Skeletal muscle tissue (tissue), 4 donors: ENCODE measurements around the gene CD151. TPM values are rescaled to one million over a fixed set of nuclear protein-coding genes. Genes with fewer than 3 reads are reported as not detected.
A peak's percentile ranks its signal among the peaks of the same experiment; 100 is the strongest.

Experiments
- H3K27ac ChIP-seq: one replicate; pipeline ENCODE4 v1.7.0; 2013; ENCODE audit warnings: mild to moderate bottlenecking, low read depth, low read length, inconsistent platforms
- H3K27me3 ChIP-seq, 3 donors: one replicate each; pipeline ENCODE4 v1.7.0; 2013; ENCODE audit warnings: low read length in 3 of 3; ENCODE audit not compliant: control insufficient read depth in 3 of 3, insufficient read depth in 3 of 3
- H3K36me3 ChIP-seq, 3 donors: one replicate each; pipeline ENCODE4 v1.7.0; 2013; ENCODE audit warnings: low read length in 3 of 3; ENCODE audit not compliant: control insufficient read depth in 3 of 3, insufficient read depth in 3 of 3
- H3K4me1 ChIP-seq, 3 donors: one replicate each; pipeline ENCODE4 v1.7.0; 2013; ENCODE audit warnings: low read length in 3 of 3, mild to moderate bottlenecking in 3 of 3; ENCODE audit not compliant: control insufficient read depth in 3 of 3, insufficient read depth in 3 of 3
- H3K4me3 ChIP-seq, 3 donors: one replicate each; pipeline ENCODE4 v1.7.0; 2013; ENCODE audit warnings: low read length in 3 of 3
- H3K9ac ChIP-seq, 3 donors: one replicate each; pipeline ENCODE4 v1.7.0; 2013; ENCODE audit warnings: low read length in 3 of 3, mild to moderate bottlenecking in 3 of 3, moderate library complexity in 2 of 3, low read depth in 1 of 3
- H3K9me3 ChIP-seq, 3 donors: one replicate each; pipeline ENCODE4 v1.7.0; 2013; ENCODE audit warnings: low read length in 3 of 3; ENCODE audit not compliant: control insufficient read depth in 3 of 3
- total RNA-seq: library from RNA; depleted of rRNA; stranded (reverse); fragments of >200 nt; gene quantifications from one replicate; pipeline ENCODE4 v1.2.3, GENCODE V29; 2014
- donor health status: Osteomylitis.

CD151 gene
- total RNA-seq, 1 donor from 2014 or later, result 94.5 TPM

DNA sequence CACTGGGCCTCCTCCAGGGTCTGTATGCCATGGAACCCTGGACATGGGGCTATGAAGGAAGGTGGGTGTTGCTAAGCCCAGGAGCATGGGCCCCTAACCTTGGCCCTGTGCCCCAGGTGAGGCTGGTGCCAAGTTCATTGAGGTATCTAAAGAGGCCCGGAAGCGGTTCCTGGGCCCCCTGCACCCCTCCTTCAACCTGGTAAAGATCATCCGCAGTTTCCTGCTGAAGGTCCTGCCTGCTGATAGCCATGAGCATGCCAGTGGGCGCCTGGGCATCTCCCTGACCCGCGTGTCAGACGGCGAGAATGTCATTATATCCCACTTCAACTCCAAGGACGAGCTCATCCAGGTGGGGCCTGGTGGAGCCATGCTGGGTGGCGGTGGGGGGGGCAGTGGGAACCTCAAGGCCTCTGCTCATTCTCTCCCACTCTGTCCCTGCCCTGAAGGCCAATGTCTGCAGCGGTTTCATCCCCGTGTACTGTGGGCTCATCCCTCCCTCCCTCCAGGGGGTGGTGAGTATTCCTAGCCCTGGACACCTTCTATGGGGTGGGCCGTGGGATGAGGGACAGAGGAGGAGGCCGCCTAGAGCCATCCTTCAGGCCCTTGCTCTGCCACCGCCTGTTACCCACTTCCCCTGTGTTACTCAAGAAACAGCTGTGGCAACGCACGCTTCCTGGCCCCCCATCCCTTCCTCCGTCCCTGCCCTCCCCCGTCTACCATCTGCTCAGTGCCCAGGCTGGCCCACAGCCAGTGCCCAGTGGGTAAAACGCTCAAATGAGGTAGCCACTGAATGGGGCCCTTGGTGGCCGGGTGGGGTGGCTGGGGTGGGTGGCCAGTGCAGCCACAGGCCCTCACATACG, 11.0 kb upstream of the CD151 start:
- peaks cover 38 to 53% (median 39%) of the 10 kb centered on the region in 3 donors for H3K4me1 ChIP-seq
- peak overlapping the region; percentile 30 to 94 (median 92) for H3K4me3 ChIP-seq
- H3K27ac ChIP-seq, result peak overlapping the region; percentile 95
- H3K9ac ChIP-seq, result peak overlapping the region; percentile 51 to 99 (median 65)
- H3K27me3 ChIP-seq, result peaks cover 0 to 14% (median 5%) of the 10 kb centered on the region in 3 donors
- H3K36me3 ChIP-seq, result peaks cover 12 to 28% (median 23%) of the 10 kb centered on the region in 3 donors
- no peaks in the 10 kb centered on the region for H3K9me3 ChIP-seq

DNA sequence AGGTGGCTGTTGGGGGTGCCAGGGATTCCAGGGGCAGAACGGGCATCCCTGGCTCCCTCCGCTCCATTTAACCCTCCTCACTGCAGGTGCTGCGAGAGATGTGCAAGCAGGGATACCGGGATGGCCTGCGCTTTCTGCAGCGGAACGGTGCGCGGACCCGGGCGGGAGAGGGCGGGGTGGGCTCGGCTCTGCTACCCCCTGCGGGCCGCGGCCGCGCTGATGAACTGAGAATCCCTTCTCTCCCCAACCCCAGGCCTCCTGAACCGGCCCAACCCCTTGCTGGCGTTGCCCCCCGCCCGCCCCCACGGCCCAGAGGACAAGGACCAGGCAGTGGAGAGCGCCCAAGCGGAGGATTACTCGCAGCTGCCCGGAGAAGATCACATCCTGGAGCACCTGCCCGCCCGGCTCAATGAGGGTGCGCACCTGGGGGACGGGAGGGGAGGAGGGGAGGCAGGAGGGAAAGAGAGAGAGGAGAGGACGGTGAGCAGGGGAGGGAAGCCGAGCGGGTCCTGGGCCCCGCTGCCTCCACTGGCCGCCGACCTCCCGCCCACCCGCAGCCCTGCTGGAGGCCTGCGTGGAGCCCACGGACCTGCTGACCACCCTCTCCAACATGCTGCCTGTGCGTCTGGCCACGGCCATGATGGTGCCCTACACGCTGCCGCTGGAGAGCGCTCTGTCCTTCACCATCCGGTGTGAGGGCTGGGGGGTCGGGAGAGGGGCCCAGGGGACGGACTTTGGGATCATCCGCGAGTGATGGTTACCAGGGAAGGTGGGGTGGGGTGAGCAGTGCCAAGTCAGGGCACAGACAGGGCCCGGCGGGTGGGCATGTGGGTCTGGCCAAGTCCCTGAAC, 9.1 kb upstream of the CD151 start:
- peaks cover 12 to 28% (median 23%) of the 10 kb centered on the region in 3 donors for H3K36me3 ChIP-seq
- peaks cover 3 to 31% (median 15%) of the 10 kb centered on the region in 3 donors for H3K27me3 ChIP-seq
- peaks cover 51 to 66% (median 54%) of the 10 kb centered on the region in 3 donors for H3K4me1 ChIP-seq
- no peaks in the 10 kb centered on the region for H3K9me3 ChIP-seq
- H3K4me3 ChIP-seq, result no peak overlapping the region
- H3K27ac ChIP-seq, result no peak overlapping the region
- no peak overlapping the region for H3K9ac ChIP-seq

DNA sequence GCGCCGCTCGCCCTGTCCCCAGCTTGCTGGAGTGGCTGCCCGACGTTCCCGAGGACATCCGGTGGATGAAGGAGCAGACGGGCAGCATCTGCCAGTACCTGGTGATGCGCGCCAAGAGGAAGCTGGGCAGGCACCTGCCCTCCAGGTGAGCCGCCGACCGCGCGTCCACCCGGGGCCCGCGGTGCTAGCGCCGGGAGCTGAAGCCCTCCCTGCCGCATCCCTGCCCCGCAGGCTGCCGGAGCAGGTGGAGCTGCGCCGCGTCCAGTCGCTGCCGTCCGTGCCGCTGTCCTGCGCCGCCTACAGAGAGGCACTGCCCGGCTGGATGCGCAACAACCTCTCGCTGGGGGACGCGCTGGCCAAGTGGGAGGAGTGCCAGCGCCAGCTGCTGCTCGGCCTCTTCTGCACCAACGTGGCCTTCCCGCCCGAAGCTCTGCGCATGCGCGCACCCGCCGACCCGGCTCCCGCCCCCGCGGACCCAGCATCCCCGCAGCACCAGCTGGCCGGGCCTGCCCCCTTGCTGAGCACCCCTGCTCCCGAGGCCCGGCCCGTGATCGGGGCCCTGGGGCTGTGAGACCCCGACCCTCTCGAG, 8.4 kb upstream of the CD151 start:
- Histone ChIP-seq H3K9ac (no peak overlapping the region), H3K4me3 (no peak overlapping the region), H3K27me3 (peaks cover 8 to 38% (median 21%) of the 10 kb centered on the region in 3 donors), H3K4me1 (peaks cover 54 to 69% (median 56%) of the 10 kb centered on the region in 3 donors), H3K27ac (no peak overlapping the region), H3K36me3 (peaks cover 12 to 28% (median 23%) of the 10 kb centered on the region in 3 donors), H3K9me3 (no peaks in the 10 kb centered on the region)

DNA sequence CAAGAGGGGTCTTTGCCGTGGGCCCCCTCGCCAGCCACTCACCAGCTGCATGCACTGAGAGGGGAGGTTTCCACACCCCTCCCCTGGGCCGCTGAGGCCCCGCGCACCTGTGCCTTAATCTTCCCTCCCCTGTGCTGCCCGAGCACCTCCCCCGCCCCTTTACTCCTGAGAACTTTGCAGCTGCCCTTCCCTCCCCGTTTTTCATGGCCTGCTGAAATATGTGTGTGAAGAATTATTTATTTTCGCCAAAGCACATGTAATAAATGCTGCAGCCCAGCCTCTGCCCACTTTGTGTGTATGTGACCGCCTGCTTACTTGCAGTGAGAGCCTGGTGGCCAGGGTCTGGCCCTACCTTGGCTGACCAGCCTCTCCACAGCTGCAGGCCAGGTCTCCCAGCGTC, 7.8 kb upstream of the CD151 start:
- no peak overlapping the region for H3K9ac ChIP-seq
- no peak overlapping the region for H3K4me3 ChIP-seq
- H3K27ac ChIP-seq, result no peak overlapping the region

DNA sequence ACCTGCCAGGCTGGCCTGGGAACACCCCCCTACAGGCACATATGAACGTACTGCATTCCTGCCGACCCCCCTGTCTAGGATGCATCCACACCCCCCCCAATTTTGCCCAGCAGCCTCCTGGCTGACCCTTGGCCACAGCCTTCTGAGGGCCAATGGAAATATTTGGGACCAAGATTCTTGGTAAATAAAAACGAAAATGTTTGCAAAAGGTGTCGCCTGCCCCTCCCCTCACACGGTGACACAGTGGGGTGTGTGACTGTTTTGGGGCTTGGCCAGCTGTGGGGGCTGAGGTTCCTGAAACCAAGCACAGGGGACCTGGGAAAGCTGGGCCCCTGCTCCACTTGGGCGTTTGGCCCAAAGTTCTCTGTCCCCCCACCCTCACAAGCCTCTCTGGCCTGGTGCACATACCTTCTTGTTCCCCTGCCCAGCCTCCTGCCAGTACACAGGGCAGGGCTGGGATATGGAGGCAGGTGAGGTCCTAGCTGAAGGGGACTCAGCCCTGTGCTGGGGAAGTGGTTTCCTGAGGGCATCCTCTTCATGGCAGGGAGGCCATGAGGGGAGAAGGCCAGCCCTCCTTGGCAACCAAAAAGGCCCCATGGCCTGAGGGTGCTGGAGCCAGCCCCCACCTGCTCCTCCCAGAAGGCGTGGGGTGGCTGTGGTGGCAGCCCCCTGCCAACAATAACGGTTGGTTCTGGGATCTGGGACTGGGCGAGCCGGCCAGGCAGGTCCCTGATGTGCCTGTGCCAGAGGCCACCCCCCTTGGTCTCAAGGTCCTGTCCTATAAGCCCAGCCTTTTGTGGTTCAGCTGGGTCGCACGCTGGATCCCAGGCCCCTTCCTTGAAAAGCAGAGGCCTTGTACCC, 7.2 kb upstream of the CD151 start:
- Histone ChIP-seq H3K27me3 (peaks cover 13 to 50% (median 26%) of the 10 kb centered on the region in 3 donors), H3K4me3 (no peak overlapping the region), H3K27ac (no peak overlapping the region), H3K9ac (peak overlapping the region in 1 of 3 donors; percentile 3), H3K4me1 (peaks cover 56 to 75% (median 61%) of the 10 kb centered on the region in 3 donors), H3K36me3 (peaks cover 12 to 28% (median 23%) of the 10 kb centered on the region in 3 donors), H3K9me3 (no peaks in the 10 kb centered on the region)

More for the DNA sequence above, 7.8 kb upstream of the CD151 start:
- H3K4me1 ChIP-seq, result peaks cover 58 to 74% (median 62%) of the 10 kb centered on the region in 3 donors
- peaks cover 12 to 28% (median 23%) of the 10 kb centered on the region in 3 donors for H3K36me3 ChIP-seq
- H3K9me3 ChIP-seq, result no peaks in the 10 kb centered on the region
- H3K27me3 ChIP-seq, result peaks cover 13 to 44% (median 26%) of the 10 kb centered on the region in 3 donors

DNA sequence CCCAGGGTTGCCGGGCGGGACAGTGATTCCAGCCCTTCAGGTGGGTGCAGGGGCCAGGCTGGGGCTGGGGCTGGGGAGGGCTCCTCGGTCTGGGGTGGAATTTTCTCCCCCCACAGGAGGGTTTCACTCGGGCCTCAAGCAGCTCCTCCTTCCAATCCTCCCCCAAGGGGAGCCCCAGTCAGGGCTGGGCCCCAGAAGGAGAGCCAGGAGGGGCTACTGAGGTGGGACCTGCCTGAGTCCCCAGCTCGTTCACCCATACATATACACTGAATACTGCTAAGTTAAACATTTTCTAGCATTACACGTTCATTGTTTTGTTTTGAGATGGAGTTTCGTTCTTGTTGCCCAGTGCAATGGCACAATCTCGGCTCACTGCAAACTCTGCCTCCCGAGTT, 6.5 kb upstream of the CD151 start:
- H3K27ac ChIP-seq, result no peak overlapping the region
- no peak overlapping the region for H3K9ac ChIP-seq
- no peak overlapping the region for H3K4me3 ChIP-seq
- no peaks in the 10 kb centered on the region for H3K9me3 ChIP-seq
- peaks cover 12 to 28% (median 23%) of the 10 kb centered on the region in 3 donors for H3K36me3 ChIP-seq
- H3K4me1 ChIP-seq, result peaks cover 55 to 75% (median 59%) of the 10 kb centered on the region in 3 donors
- peaks cover 13 to 54% (median 26%) of the 10 kb centered on the region in 3 donors for H3K27me3 ChIP-seq

DNA sequence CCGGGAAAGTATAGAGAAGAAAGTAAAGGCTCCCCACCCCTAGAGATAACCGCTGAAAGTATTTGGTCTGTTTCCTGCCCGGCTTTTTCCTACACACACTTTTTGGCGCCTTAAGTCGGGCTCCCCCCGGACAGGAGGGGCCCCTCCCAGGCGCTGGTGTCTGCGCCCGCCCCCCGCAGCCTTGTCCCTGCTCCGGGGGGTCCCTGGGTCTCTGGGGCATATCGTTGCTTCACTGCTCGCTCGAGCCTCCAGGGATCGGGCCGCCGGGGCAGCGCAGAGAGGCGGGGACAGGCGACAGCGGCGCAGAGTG, 6.0 kb upstream of the CD151 start:
- no peaks in the 10 kb centered on the region for H3K9me3 ChIP-seq
- H3K9ac ChIP-seq, result peak overlapping the region in 1 of 3 donors; percentile 62
- peaks cover 12 to 24% (median 23%) of the 10 kb centered on the region in 3 donors for H3K36me3 ChIP-seq
- peak overlapping the region; percentile 7 to 52 (median 49) for H3K4me3 ChIP-seq
- peaks cover 54 to 75% (median 56%) of the 10 kb centered on the region in 3 donors for H3K4me1 ChIP-seq
- H3K27ac ChIP-seq, result no peak overlapping the region
- H3K27me3 ChIP-seq, result peaks cover 13 to 60% (median 26%) of the 10 kb centered on the region in 3 donors

DNA sequence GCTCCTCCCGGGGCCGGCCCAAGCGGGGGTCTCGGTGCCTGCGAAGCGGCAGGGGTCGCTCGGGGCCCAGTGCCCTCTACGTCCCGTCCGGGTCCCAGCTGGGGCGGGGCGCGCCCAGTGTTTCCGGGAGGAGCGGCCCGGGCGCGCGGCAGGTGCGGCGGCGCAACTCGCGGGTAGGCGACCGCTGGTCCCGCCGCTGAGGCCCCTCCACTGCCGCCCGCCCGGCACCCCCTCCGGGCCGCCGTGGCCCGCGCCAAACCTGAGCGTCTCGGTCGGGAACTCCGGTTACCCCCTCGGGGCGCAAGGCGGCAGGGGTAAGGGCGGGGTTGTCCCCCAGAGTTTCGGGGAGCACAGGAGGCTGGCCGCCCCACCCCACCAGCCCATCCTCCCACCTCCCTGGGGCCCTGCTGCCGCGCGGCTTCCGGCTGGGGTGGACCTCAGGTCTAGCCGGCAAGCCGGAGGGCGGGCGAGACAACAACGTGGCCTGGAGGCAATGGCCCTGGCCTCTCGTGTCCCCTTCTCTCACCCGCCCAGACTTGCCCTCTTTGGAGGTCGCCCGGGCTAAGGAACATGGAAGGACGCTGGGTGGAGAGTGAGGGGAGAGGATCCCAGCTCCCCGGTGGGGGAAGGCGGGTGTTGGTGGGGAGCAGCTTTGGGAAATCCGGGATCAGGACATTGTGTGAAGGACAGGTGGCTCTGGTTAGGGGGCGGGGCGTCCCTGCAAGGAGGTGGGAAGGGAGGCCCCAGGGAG, 5.4 kb upstream of the CD151 start:
- peaks cover 13 to 63% (median 26%) of the 10 kb centered on the region in 3 donors for H3K27me3 ChIP-seq
- H3K4me1 ChIP-seq, result peaks cover 54 to 75% (median 56%) of the 10 kb centered on the region in 3 donors

More for the DNA sequence above, 5.4 kb upstream of the CD151 start:
- peak overlapping the region; percentile 40 for H3K27ac ChIP-seq
- H3K9ac ChIP-seq, result peak overlapping the region; percentile 43 to 62 (median 45)
- H3K36me3 ChIP-seq, result peaks cover 12 to 22% (median 20%) of the 10 kb centered on the region in 3 donors
- H3K9me3 ChIP-seq, result no peaks in the 10 kb centered on the region
- H3K4me3 ChIP-seq, result peak overlapping the region; percentile 7 to 52 (median 49)
